Testis (tissue), 2 donors: Measurements from ENCODE around the gene AGXT2.

ENCODE experiments used
- CTCF ChIP-seq, 3 experiments: fragments of 450-650 bp in 2 of 3; fragments of 200-600 bp in 1 of 3; sonication (generic) in 1 of 3; IDR thresholded peaks; one replicate each; pipeline ENCODE4 v1.5.1; 2016 to 2019; ENCODE audit warnings: antibody characterized with exemption in 3 of 3, mild to moderate bottlenecking in 2 of 3, moderate library complexity in 1 of 3
- POLR2A ChIP-seq: fragments of 450-650 bp; IDR thresholded peaks from one replicate; pipeline ENCODE4 v1.6.1; 2017; ENCODE audit warnings: antibody characterized with exemption, mild to moderate bottlenecking, moderate library complexity

- no peak for TF ChIP-seq CTCF (IDR thresholded peaks at IDR 0.05)
- TF ChIP-seq POLR2A: no peak
These were observed 38.1 kb downstream of the AGXT2 start for GRCh38 chr5:35009657-35010056.
